Heart left ventricle (tissue), 16 donors: ENCODE measurements around the gene CDC14B. TPM values are rescaled to one million over a fixed set of nuclear protein-coding genes. Genes with fewer than 3 reads are reported as not detected.
A peak's percentile ranks its signal among the peaks of the same experiment; 100 is the strongest.

ENCODE experiments used
- ATAC-seq, 4 donors: fragments of 200-7000 bp; cut with Tn5 transposase; one replicate each; pipeline ENCODE4 v1.9.1; 2020 to 2022; ENCODE audit warnings: moderate library complexity in 4 of 4, mild to moderate bottlenecking in 3 of 4, moderate number of reproducible peaks in 1 of 4
- DNase-seq, 5 donors: peaks; one replicate each; pipeline ENCODE4 v3.0.0-alpha.2; 2020
- H3K27ac ChIP-seq, 12 donors: fragments of 200-600 bp; sonication (generic) in 4 of 12; one replicate each; pipeline versions ENCODE4 v1.5.0 to v1.8.0; 2016 to 2022; ENCODE audit warnings: mild to moderate bottlenecking in 2 of 12
- H3K27me3 ChIP-seq, 9 donors: fragments of 200-600 bp; sonication (generic) in 2 of 9; one replicate each; pipeline versions ENCODE4 v1.5.1 to v1.8.0; 2016 to 2022; ENCODE audit warnings: mild to moderate bottlenecking in 3 of 9
- H3K36me3 ChIP-seq, 9 donors: fragments of 200-600 bp; sonication (generic) in 2 of 9; one replicate each; pipeline versions ENCODE4 v1.5.0 to v1.8.0; 2018 to 2022; ENCODE audit warnings: mild to moderate bottlenecking in 2 of 9
- H3K4me1 ChIP-seq, 12 donors: fragments of 200-600 bp; sonication (generic) in 4 of 12; one replicate each; pipeline versions ENCODE4 v1.5.0 to v1.8.0; 2016 to 2022; ENCODE audit warnings: mild to moderate bottlenecking in 3 of 12
- H3K4me3 ChIP-seq, 12 donors: fragments of 200-600 bp; sonication (generic) in 4 of 12; one replicate each; pipeline versions ENCODE4 v1.5.0 to v1.8.0; 2017 to 2022; ENCODE audit warnings: mild to moderate bottlenecking in 9 of 12, moderate library complexity in 4 of 12
- H3K9me3 ChIP-seq, 12 donors: fragments of 200-600 bp; sonication (generic) in 4 of 12; one replicate each; pipeline versions ENCODE4 v1.5.0 to v1.8.0; 2016 to 2022; ENCODE audit warnings: mild to moderate bottlenecking in 1 of 12
- CTCF ChIP-seq, 12 donors: fragments of 200-600 bp; sonication (generic) in 4 of 12; IDR thresholded peaks; one replicate each; pipeline versions ENCODE4 v1.5.0 to v1.8.0; 2018 to 2022; ENCODE audit warnings: antibody characterized with exemption in 12 of 12, mild to moderate bottlenecking in 5 of 12
- POLR2A ChIP-seq, 2 donors: fragments of 450-650 bp; IDR thresholded peaks; one replicate each; pipeline ENCODE4 v1.6.1; 2017; ENCODE audit warnings: antibody characterized with exemption in 2 of 2, mild to moderate bottlenecking in 2 of 2, moderate library complexity in 2 of 2
- WGBS, 4 donors: extraction: QIAGEN DNeasy Blood & Tissue Kit in 2 of 4; methylation state at CpG; one replicate each; pipeline versions ENCODE4 v1.1.5 to v1.1.7; 2013 to 2018; 5-methylcytosine and 5-hydroxymethylcytosine counted together
- intact Hi-C, 10 donors: fragments of 100-400 bp; cut with DNase I; formaldehyde crosslinking; loops; one replicate each; pipeline versions ENCODE4 v1.11.1 to v1.14.2; 2022
- polyA plus RNA-seq, 2 donors: library from polyadenylated mRNA; stranded (reverse); fragments of 200-250 nt; gene quantifications; one replicate each; pipeline ENCODE4 v1.2.3, GENCODE V29; 2013
- total RNA-seq, 9 donors: library from RNA; depleted of rRNA in 2 of 9; stranded (reverse); fragments of >200 nt in 2 of 9; fragmentation: NEBNext Ultra II Directional in 3 of 9; extraction: Animal tissue kit (Norgen Biotek cat#: 25700) in 3 of 9; gene quantifications; one replicate each; pipeline versions ENCODE4 v1.1.0 to v1.2.4, GENCODE V29; 2016 to 2023
- donor health status: ischemic (EF 13 %, LVEDD 7.1; RV severe dilation, severe dysfunction).
- donor health status: healthy with polysubstance abuse.
- donor health status: DM: no; HTN: yes; CAD: no.
- donor health status: DM: no; HTN: no; CAD: no.
- donor health status: ischemic (EF 25% LVEDD 6.9; RV normal size, moderate dysfunction).
- donor health status: ischemic (EF 25% LVEDD 5.7; RV mildly dilated, moderate dysfunction).
- donor health status: healthy.
- donor health status: DM: yes; HTN: yes; CAD: no.
- donor health status: ischemic (EF 35%, LVEDD 5.7; RV mildly dilated, moderate dysfunction).
- donor health status: nonischemic (EF 11% LVEDD 7.7; RV severe dilation, severe dysfunction).
- donor health status: DM: yes; HTN: yes; CAD: no.
- donor health status: PGD.
- donor health status: ischemic (EF 29% LVEDD 5.4; RV normal size, mild dysfunction).
- donor health status: nonischemic (EF 23%, LVEDD 6.1; RV moderate dilation, normal function).

The CDC14B gene
- total and polyA plus RNA-seq, 11 donors, result 5.1 to 37.0 (median 23.7) TPM

GRCh38 chr9:96491880-96492525 is 127.6 kb downstream of the CDC14B start:
- peak; percentile 11 to 45 (median 26) for ATAC-seq
- H3K36me3 ChIP-seq, result peaks cover 0 to 60% (median 33%) of the 10 kb centered on the region in 9 donors
- no peaks in the 10 kb centered on the region for H3K27me3 ChIP-seq
- H3K4me1 ChIP-seq, result peaks cover 3 to 34% (median 19%) of the 10 kb centered on the region in 12 donors
- WGBS, 4 donors, result 55 to 80% (median 70%) methylated on average over 16 to 17 of the region's 17 CpGs
- no peaks in the 10 kb centered on the region for H3K9me3 ChIP-seq
- intact Hi-C loops, result no loop called here
- H3K4me3 ChIP-seq, result no peak overlapping the region
- no peak for TF ChIP-seq CTCF (IDR thresholded peaks at IDR 0.05)
- no peak for TF ChIP-seq POLR2A (IDR thresholded peaks at IDR 0.05)
- DNase-seq, result no peak
- H3K27ac ChIP-seq, result peak overlapping the region in 11 of 12 donors; percentile 18 to 71 (median 46)

- Histone ChIP-seq H3K36me3 (peaks cover 0 to 60% (median 31%) of the 10 kb centered on the region in 9 donors), H3K9me3 (no peaks in the 10 kb centered on the region), H3K4me3 (no peak overlapping the region), H3K27me3 (no peaks in the 10 kb centered on the region), H3K27ac (peak overlapping the region; percentile 16 to 71 (median 46)), H3K4me1 (peaks cover 3 to 41% (median 27%) of the 10 kb centered on the region in 12 donors)
- DNase-seq (no peak), ATAC-seq (peak in 3 of 4 donors; percentile 18 to 38 (median 31))
- TF ChIP-seq CTCF (IDR thresholded peaks at IDR 0.05) (no peak), POLR2A (IDR thresholded peaks at IDR 0.05) (no peak)
- 54 to 67% (median 61%) methylated on average over 10 of the region's 10 CpGs for WGBS, 4 donors
- intact Hi-C loops, result no loop called here
Observed at GRCh38 chr9:96491079-96491879, 128.4 kb downstream of the CDC14B start.

- Histone ChIP-seq H3K27me3 (no peaks in the 10 kb centered on the region), H3K27ac (peak overlapping the region in 8 of 12 donors; percentile 16 to 71 (median 44)), H3K9me3 (no peaks in the 10 kb centered on the region), H3K4me1 (peaks cover 3 to 48% (median 33%) of the 10 kb centered on the region in 12 donors), H3K4me3 (no peak overlapping the region), H3K36me3 (peaks cover 0 to 55% (median 33%) of the 10 kb centered on the region in 9 donors)
- TF ChIP-seq POLR2A (IDR thresholded peaks at IDR 0.05), result no peak
- no peak for TF ChIP-seq CTCF (IDR thresholded peaks at IDR 0.05)
- no peak for ATAC-seq
- no peak for DNase-seq
- intact Hi-C loops, result no loop called here
- WGBS, 4 donors, result 94 to 96% (median 95%) methylated on average over 10 of the region's 10 CpGs
Observed at GRCh38 chr9:96490534-96491078, 129.0 kb downstream of the CDC14B start.
